ENCODE measurements around the gene CSRNP3.

- TF ChIP-seq PKNOX1 (IDR thresholded peaks at IDR 0.05) (peak; percentile 73), ELF4 (IDR thresholded peaks at IDR 0.05) (no peak), FOXM1 (IDR thresholded peaks at IDR 0.05; ENCODE audit: borderline replicate concordance) (no peak), SP1 (IDR thresholded peaks at IDR 0.05) (no peak), SUZ12 (IDR thresholded peaks at IDR 0.05) (no peak), FOXK2 (IDR thresholded peaks at IDR 0.05) (no peak), L3MBTL2 (conservative IDR thresholded peaks at IDR 0.05) (no peak), FOXA1 (IDR thresholded peaks at IDR 0.05) (no peak), CTBP1 (IDR thresholded peaks at IDR 0.05; ENCODE audit: borderline replicate concordance) (no peak)
These were observed 132.5 kb downstream of the CSRNP3 start for GRCh38 chr2:165601928-165602521.

All from HEK293T (cell line).